ENCODE results near the gene PHLDB1. TPM values are rescaled to one million over a fixed set of nuclear protein-coding genes. Genes with fewer than 3 reads are reported as not detected.
A peak's percentile ranks its signal among the peaks of the same experiment; 100 is the strongest.
"Not testable (repeated sequence)": the region's sequence is repeated elsewhere in the genome, so short reads cannot be mapped to it uniquely, and the experiment has no call there.

Gene PHLDB1
- 2.6 TPM for polyA plus RNA-seq (2012; ENCODE audit: insufficient read depth, insufficient read length)

- no peak for DNase-seq (ENCODE audit: low read depth, low spot score)
- peak within 1 kb of the TSS; percentile 36 for H3K4me3 ChIP-seq (ENCODE audit: low read length)
Observed at GRCh38 chr11:118607401-118608359, at the start of gene PHLDB1. PHLDB1 (plus strand) TSS chr11:118607615; CDS start chr11:118613837, 6,222 bp downstream.

- DNase-seq (ENCODE audit: low read depth, low spot score) = no peak
- no peak overlapping the region for H3K4me3 ChIP-seq (ENCODE audit: low read length)
Observed at GRCh38 chr11:118560806-118561205, 46.6 kb upstream of the PHLDB1 start.

DNA sequence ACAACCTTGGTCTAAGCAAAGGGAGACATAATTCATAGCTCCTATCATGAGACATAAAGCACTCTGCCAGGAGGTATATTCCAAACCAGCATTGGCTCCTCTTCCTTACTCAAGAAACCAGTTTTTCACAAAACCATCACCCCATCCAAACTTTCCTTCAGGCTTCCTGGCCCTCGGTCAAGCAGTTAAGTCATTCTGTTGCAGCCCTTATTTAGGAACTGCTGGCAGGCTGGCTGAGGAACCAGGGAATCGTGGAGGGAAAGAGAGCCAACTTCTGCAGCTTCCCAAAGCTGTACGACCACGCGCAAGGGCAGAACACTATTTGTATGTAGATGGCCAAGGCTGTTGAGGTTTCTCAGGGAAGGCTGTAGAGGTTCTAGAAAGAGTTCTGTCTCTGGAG lies 42.4 kb upstream of the PHLDB1 start:
- no peak for DNase-seq (ENCODE audit: low read depth, low spot score)
- no peak overlapping the region; the same call in 1 of the 2 replicates for H3K4me3 ChIP-seq (ENCODE audit: low read length)

GRCh38 chr11:118569670-118570069 lies 37.7 kb upstream of the PHLDB1 start:
- no peak overlapping the region for H3K4me3 ChIP-seq (ENCODE audit: low read length)
- DNase-seq (ENCODE audit: low read depth, low spot score) = no peak

DNA sequence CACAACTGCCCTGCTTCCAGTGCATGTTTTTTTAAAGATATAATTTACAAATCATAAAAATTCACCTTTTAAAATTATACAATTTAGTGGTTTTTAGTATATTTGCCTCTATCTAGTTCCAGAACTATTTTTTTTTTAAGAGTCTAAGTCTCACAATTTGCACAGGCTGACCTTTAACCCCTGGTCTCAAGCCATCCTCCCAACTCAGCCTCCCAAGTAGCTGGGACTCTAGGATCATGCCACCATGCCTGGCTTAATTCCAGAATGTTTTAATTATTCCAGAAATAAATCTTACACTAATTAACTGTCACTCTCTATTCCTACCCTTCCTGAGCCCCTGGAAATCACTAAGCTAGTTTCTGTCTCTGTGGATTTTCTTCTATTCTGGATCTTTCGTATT lies 36.6 kb upstream of the PHLDB1 start:
- H3K4me3 ChIP-seq (ENCODE audit: low read length) = no peak overlapping the region
- DNase-seq (ENCODE audit: low read depth, low spot score) = no peak

DNA sequence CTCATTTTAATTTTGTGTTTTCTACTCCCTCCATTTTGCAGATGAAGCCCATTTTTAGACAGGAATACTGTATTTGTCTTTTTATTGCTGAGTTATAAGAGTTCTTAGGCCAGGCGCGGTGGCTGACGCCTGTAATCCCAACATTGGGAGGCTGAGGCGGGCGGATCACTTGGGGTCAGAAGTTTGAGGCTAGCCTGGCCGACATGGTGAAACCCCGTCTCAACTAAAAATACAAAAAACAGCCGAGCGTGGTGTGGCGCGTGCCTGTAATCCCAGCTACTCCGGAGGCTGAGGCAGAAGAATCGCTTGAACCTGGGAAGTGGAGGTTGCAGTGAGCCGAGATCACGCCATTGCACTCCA lies 35.7 kb upstream of the PHLDB1 start:
- not testable (repeated sequence) for DNase-seq (ENCODE audit: low read depth, low spot score)

DNA sequence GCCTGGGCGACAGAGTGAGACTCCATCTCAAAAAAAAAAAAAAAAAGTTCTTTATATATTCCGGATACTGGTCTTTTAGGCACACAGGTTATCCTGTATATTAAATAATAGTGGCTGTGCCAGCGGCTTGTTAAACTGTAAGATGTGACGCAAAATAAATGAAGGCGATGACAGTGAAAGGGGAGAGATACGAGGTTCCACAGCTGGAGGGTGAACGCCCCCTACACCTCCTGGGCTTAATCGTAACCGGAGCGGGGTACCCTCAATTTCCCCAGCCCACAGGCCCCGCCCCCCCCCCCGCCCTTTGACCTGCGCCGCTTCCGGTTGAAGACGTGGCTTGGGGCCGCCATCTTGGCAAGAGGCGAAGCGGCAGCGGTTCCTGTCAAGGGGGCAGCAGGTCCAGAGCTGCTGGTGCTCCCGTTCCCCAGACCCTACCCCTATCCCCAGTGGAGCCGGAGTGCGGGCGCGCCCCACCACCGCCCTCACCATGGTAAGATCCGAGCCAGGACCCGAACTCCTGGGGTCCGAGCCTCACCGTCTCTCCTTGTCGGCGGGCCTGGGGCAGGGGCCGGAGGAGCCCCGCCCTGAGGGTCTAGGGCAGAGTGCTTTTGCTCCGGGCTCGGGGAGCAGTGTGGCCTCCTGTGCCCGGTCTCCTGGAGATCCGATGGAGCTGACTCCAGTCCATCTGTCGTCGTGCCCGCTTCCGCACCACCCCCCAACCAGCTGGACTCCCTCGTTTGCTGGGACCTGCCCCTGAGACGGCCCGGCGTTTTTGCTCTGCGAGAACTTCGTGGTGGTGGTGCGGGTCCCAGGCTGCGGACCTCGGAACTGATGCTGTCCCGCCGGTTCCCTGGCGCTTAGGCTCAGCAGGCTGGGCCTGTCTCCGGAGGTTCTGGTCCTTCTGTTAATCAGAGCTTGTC lies 35.1 kb upstream of the PHLDB1 start, which contains the start of gene ARCN1:
Gene ARCN1, plus strand, starts transcription at position 349 of the 920 bp plus-strand sequence. Its CDS starts 139 bp downstream, at position 488.
- peak; percentile 69 for DNase-seq (ENCODE audit: low read depth, low spot score)
- H3K4me3 ChIP-seq (ENCODE audit: low read length) = peak within 1 kb of the TSS; percentile 94

More for the DNA sequence above, 35.7 kb upstream of the PHLDB1 start:
- peak overlapping the region; percentile 94 for H3K4me3 ChIP-seq (ENCODE audit: low read length)

DNA sequence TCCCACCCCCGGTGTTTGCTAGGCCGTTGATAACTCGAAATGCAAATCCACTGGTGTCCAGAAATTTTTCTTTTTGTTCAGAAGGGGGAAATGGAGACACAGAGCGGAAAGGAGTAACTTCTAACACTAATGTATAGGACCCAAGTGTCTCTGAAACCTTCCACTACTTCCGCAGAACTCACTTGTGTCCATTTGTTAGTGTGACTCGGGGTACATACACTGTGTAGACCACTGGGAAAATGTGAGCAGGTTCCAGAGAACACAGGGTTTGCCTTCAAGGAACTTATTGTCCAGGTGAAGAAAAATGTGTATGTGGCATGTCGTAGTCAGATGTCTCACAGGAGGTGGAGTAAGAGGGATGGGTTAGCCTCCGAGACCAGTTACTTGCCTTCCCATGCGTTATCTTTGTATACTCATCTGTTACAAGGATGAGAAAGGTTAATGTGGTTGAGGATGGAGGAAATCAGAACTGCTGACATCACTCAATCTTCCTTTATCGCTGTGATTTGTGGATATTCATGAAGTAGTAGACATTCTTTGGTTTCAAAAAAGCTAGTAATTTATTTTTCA lies 34.3 kb upstream of the PHLDB1 start:
- peak; percentile 59 for DNase-seq (ENCODE audit: low read depth, low spot score)
- peak overlapping the region; percentile 94 for H3K4me3 ChIP-seq (ENCODE audit: low read length)

DNA sequence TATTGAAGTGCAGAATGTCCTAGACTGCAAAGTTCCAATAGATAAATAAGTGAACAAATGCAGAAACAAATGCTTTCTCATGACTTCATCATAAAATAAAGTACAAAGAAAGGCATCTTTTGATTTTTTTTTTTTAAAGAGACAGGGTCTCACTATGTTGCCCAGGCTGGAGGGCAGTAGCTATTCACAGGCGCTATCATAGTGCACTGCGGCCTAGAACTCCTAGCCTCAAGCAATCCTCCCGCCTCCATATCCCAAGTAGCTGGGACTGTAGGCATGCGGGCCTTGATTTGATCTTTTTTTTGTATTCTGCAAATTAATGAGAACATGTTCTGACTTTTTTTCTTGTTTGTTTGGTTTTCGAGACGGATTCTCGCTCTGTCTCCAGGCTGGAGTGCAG lies 32.8 kb upstream of the PHLDB1 start:
- DNase-seq (ENCODE audit: low read depth, low spot score) = no peak
- H3K4me3 ChIP-seq (ENCODE audit: low read length) = no peak overlapping the region

- DNase-seq (ENCODE audit: low read depth, low spot score); H3K4me3 ChIP-seq (ENCODE audit: low read length): not testable (repeated sequence)
Observed at GRCh38 chr11:118577995-118578394, 29.4 kb upstream of the PHLDB1 start.

- no peak for DNase-seq (ENCODE audit: low read depth, low spot score)
- H3K4me3 ChIP-seq (ENCODE audit: low read length) = no peak overlapping the region
Observed at GRCh38 chr11:118581057-118581456, 26.4 kb upstream of the PHLDB1 start.

DNA sequence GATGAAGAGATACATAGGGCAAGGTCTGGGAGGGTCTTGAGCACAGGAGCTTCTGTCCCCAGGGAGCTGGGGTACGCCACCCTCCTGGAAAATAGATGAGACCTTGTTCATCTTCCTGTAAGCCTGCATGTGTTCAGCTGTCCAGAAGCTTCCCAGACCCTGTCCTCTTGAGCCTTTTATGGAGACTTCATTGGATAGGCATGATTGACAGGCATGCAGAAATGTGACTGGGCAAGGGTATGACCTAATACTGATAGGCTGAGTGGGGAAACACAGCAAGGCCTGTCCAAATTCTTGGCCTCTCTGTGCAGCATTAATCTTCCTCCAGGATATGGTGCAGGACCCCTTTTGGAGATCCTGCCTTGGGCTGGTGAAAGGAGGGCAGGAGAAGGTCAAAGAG lies 19.5 kb upstream of the PHLDB1 start:
- DNase-seq (ENCODE audit: low read depth, low spot score) = no peak
- no peak overlapping the region for H3K4me3 ChIP-seq (ENCODE audit: low read length)

DNA sequence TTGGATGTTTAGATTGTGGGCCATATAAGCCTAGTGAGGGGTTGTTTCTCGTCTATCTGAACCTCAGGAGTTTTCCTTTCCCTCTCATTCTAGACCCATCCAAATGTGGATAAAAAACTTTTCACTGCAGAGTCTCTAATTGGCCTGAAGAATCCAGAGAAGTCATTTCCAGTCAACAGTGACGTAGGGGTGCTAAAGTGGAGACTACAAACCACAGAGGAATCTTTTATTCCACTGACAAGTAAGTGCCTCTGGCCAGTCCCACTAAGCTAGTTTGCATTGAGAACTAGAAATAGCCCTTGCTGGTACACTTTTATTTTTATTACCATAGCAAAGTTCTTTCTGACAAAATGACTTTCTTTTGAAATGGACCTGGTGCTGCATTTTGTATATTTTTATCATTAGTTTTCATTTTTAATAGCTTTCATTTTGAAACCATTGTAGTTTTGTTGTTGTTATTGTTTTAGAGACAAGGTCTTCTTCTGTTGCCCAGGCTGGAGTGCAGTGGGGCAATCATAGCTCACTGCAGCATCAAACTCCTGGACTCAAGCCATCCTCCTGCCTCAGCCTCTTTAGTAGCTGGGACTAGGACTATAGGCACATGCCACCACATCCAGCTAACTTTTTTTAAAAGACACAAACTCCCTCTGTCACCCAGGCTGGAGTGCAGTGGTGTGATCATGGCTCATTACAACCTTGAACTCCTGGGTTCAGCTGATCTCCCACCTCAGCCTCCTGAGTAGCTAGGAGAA lies 14.6 kb upstream of the PHLDB1 start:
- H3K4me3 ChIP-seq (ENCODE audit: low read length) = no peak overlapping the region
- no peak for DNase-seq (ENCODE audit: low read depth, low spot score)

- not testable (repeated sequence) for H3K4me3 ChIP-seq (ENCODE audit: low read length)
- peak; percentile 53 for DNase-seq (ENCODE audit: low read depth, low spot score)
Observed at GRCh38 chr11:118594984-118595383, 12.4 kb upstream of the PHLDB1 start.

DNA sequence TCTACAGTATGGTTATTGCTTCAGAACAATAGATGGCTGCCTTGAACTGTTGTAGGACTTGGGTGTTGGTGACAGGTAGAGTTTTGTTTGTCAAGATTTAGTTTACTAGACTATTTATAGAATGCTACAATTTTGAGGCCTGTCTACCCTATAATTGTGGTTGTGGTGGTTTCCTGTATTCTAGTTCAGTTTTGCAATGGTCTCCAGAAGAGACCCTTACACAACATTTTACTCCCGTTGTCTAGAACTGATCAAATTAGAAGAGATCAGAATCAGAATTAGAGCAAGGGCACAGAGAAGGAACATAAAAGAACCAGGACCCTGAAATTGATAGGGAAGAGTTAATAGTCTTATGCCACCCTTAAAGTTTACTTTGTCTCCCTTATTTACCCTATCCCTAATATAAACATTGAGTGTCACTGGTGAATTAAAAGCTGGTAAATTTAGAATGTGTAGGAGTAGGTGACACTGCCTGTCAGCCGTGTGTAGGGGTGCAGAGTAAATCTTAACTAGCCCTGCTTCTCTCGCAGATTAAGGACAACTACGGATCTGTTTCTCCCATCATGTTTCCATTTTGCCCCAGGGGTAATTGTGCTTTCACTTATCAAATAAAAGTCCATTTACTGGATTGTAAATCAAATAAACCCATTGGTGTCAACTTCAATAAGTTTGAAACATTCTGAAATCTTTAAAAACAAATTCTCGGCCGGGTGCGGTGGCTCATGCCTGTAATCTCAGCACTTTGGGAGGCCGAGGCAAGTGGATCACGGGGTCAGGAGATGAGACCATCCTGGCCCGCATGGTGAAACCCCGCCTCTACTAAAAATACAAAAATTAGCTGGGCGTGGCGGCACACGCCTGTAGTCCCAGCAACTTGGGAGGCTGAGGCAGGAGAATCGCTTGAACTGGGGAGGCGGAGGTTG lies 10.9 kb upstream of the PHLDB1 start:
- no peak for DNase-seq (ENCODE audit: low read depth, low spot score)
- H3K4me3 ChIP-seq (ENCODE audit: low read length) = no peak overlapping the region

DNA sequence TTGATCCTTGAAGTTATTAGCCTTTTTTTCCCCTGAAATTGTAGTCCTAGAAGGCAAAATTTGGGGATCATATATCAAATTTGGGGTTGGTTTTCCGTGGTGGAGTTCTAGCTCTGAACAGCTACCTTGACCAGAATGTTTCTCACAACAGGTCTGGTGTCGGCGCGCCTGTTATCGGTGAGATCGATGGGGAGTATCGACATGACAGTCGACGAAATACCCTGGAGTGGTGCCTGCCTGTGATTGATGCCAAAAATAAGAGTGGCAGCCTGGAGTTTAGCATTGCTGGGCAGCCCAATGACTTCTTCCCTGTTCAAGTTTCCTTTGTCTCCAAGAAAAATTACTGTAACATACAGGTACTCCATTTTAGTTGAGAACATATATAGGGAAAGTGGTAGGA lies 9.9 kb upstream of the PHLDB1 start:
- no peak for DNase-seq (ENCODE audit: low read depth, low spot score)
- H3K4me3 ChIP-seq (ENCODE audit: low read length) = no peak overlapping the region

DNA sequence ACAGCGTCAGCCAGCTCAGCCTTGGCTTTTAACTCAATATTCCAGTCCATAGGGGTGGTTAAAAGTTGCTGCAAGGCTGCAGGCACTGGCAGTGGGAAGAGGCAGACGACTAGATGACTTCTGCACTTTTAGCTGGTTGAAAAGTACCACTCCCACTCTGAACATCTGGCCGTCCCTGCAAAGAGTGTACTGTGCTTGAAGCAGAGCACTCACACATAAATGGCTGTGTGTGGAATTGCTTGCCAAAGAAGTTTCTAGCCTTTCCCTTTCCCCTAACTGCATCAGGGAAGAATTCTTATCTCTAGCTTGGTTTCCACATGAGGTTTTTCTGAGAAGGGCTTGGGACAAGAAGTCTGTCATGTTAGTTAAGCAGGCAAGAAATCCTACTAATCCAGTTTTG lies 5.1 kb upstream of the PHLDB1 start:
- no peak overlapping the region for H3K4me3 ChIP-seq (ENCODE audit: low read length)
- no peak for DNase-seq (ENCODE audit: low read depth, low spot score)

- DNase-seq (ENCODE audit: low read depth, low spot score); H3K4me3 ChIP-seq (ENCODE audit: low read length): not testable (repeated sequence)
Observed at GRCh38 chr11:118603709-118604108, 3.7 kb upstream of the PHLDB1 start.
